ENCODE results near the gene YBEY. TPM values are rescaled to one million over a fixed set of nuclear protein-coding genes. Genes with fewer than 3 reads are reported as not detected.
"Not testable (repeated sequence)": the region's sequence is repeated elsewhere in the genome, so short reads cannot be mapped to it uniquely, and the experiment has no call there.

Gene YBEY
- total RNA-seq, 2 experiments from 2014 or later = 13.4 to 15.2 TPM

GRCh38 chr21:46308431-46308830 lies 22.3 kb downstream of the YBEY start:
- Mint-ChIP-seq H3K4me1 (ENCODE audit: low read depth) (no peaks in the 10 kb centered on the region), H3K27ac (no peak overlapping the region), H3K36me3 (ENCODE audit: low read depth) (peaks cover 52% of the 10 kb centered on the region), H3K4me3 (no peak overlapping the region), H3K9me3 (ENCODE audit: insufficient read depth) (no peaks in the 10 kb centered on the region), H3K27me3 (ENCODE audit: low read depth) (no peaks in the 10 kb centered on the region)
- ChIA-PET CTCF (no interaction called here), POLR2A (interaction anchor here (0.6 kb wide), 1 partner anchor 12 kb away, joined by 3 read pairs; no protein-coding TSS in a partner anchor)
- ATAC-seq (no peak), DNase-seq (no peak)

GRCh38 chr21:46310260-46310659 lies 24.1 kb downstream of the YBEY start:
- DNase-seq = not testable (repeated sequence)

GRCh38 chr21:46311568-46311967 lies 25.4 kb downstream of the YBEY start:
- no peak overlapping the region for H3K4me3 Mint-ChIP-seq
- POLR2A ChIA-PET = no interaction called here
- ATAC-seq = no peak
- peaks cover 56% of the 10 kb centered on the region for H3K36me3 Mint-ChIP-seq (ENCODE audit: low read depth)
- CTCF ChIA-PET = no interaction called here
- H3K27me3 Mint-ChIP-seq (ENCODE audit: low read depth) = no peaks in the 10 kb centered on the region
- no peaks in the 10 kb centered on the region for H3K9me3 Mint-ChIP-seq (ENCODE audit: insufficient read depth)
- no peak overlapping the region for H3K27ac Mint-ChIP-seq
- no peak for DNase-seq
- H3K4me1 Mint-ChIP-seq (ENCODE audit: low read depth) = no peaks in the 10 kb centered on the region

More at GRCh38 chr21:46310260-46310659, 24.1 kb downstream of the YBEY start:
- ATAC-seq; H3K27ac Mint-ChIP-seq; H3K4me1 Mint-ChIP-seq (ENCODE audit: low read depth); CTCF ChIA-PET; H3K9me3 Mint-ChIP-seq (ENCODE audit: insufficient read depth); H3K27me3 Mint-ChIP-seq (ENCODE audit: low read depth); H3K4me3 Mint-ChIP-seq: not testable (repeated sequence)
- POLR2A ChIA-PET = interaction anchor here (0.6 kb wide), 1 partner anchor 13 kb away, joined by 5 read pairs; no protein-coding TSS in a partner anchor
- peaks cover 50% of the 10 kb centered on the region for H3K36me3 Mint-ChIP-seq (ENCODE audit: low read depth)

- H3K4me3 Mint-ChIP-seq = no peak overlapping the region
- no peaks in the 10 kb centered on the region for H3K4me1 Mint-ChIP-seq (ENCODE audit: low read depth)
- ChIA-PET POLR2A (interaction anchor here (0.6 kb wide), 1 partner anchor 17 kb away, joined by 4 read pairs; no protein-coding TSS in a partner anchor), CTCF (no interaction called here)
- H3K36me3 Mint-ChIP-seq (ENCODE audit: low read depth) = peaks cover 49% of the 10 kb centered on the region
- H3K27me3 Mint-ChIP-seq (ENCODE audit: low read depth) = no peaks in the 10 kb centered on the region
- DNase-seq (no peak), ATAC-seq (no peak)
- no peaks in the 10 kb centered on the region for H3K9me3 Mint-ChIP-seq (ENCODE audit: insufficient read depth)
- no peak overlapping the region for H3K27ac Mint-ChIP-seq
Observed at GRCh38 chr21:46312949-46313348, 26.8 kb downstream of the YBEY start.

GRCh38 chr21:46314441-46315020 lies 28.4 kb downstream of the YBEY start:
- DNase-seq (no peak), ATAC-seq (no peak)
- Mint-ChIP-seq H3K27me3 (ENCODE audit: low read depth) (no peaks in the 10 kb centered on the region), H3K9me3 (ENCODE audit: insufficient read depth) (no peaks in the 10 kb centered on the region), H3K4me1 (ENCODE audit: low read depth) (peaks cover 6% of the 10 kb centered on the region), H3K36me3 (ENCODE audit: low read depth) (peaks cover 55% of the 10 kb centered on the region), H3K4me3 (no peak overlapping the region), H3K27ac (no peak overlapping the region)
- POLR2A ChIA-PET = no interaction called here
- CTCF ChIA-PET = no interaction called here

GRCh38 chr21:46316708-46317324 lies 30.7 kb downstream of the YBEY start:
- ChIA-PET POLR2A (interaction anchor here (0.6 kb wide), 1 partner anchor 32 kb away, joined by 4 read pairs; the partner anchor contains the start of gene MCM3AP), CTCF (no interaction called here)
- Mint-ChIP-seq H3K27ac (no peak overlapping the region), H3K4me3 (no peak overlapping the region), H3K4me1 (ENCODE audit: low read depth) (peaks cover 25% of the 10 kb centered on the region), H3K9me3 (ENCODE audit: insufficient read depth) (no peaks in the 10 kb centered on the region), H3K36me3 (ENCODE audit: low read depth) (peaks cover 59% of the 10 kb centered on the region), H3K27me3 (ENCODE audit: low read depth) (no peaks in the 10 kb centered on the region)
- DNase-seq (no peak), ATAC-seq (no peak)

- no peak overlapping the region for H3K27ac Mint-ChIP-seq
- no peak overlapping the region for H3K4me3 Mint-ChIP-seq
- DNase-seq (no peak), ATAC-seq (no peak)
- H3K4me1 Mint-ChIP-seq (ENCODE audit: low read depth) = peaks cover 28% of the 10 kb centered on the region
- peaks cover 63% of the 10 kb centered on the region for H3K36me3 Mint-ChIP-seq (ENCODE audit: low read depth)
- no peaks in the 10 kb centered on the region for H3K27me3 Mint-ChIP-seq (ENCODE audit: low read depth)
- POLR2A ChIA-PET = no interaction called here
- CTCF ChIA-PET = no interaction called here
- H3K9me3 Mint-ChIP-seq (ENCODE audit: insufficient read depth) = no peaks in the 10 kb centered on the region
Observed at GRCh38 chr21:46317710-46318463, 31.7 kb downstream of the YBEY start.

- Mint-ChIP-seq H3K9me3 (ENCODE audit: insufficient read depth) (no peaks in the 10 kb centered on the region), H3K36me3 (ENCODE audit: low read depth) (peaks cover 62% of the 10 kb centered on the region), H3K4me1 (ENCODE audit: low read depth) (peaks cover 28% of the 10 kb centered on the region), H3K27me3 (ENCODE audit: low read depth) (no peaks in the 10 kb centered on the region), H3K27ac (no peak overlapping the region), H3K4me3 (no peak overlapping the region)
- ChIA-PET CTCF (no interaction called here), POLR2A (no interaction called here)
- ATAC-seq (no peak), DNase-seq (no peak)
Observed at GRCh38 chr21:46318464-46318845, 32.3 kb downstream of the YBEY start.

GRCh38 chr21:46319186-46319585 lies 33.0 kb downstream of the YBEY start:
- Mint-ChIP-seq H3K9me3 (ENCODE audit: insufficient read depth) (no peaks in the 10 kb centered on the region), H3K27ac (no peak overlapping the region), H3K36me3 (ENCODE audit: low read depth) (peaks cover 57% of the 10 kb centered on the region), H3K4me3 (no peak overlapping the region), H3K27me3 (ENCODE audit: low read depth) (no peaks in the 10 kb centered on the region), H3K4me1 (ENCODE audit: low read depth) (peaks cover 28% of the 10 kb centered on the region)
- no peak for DNase-seq
- no peak for ATAC-seq
- POLR2A ChIA-PET = no interaction called here
- CTCF ChIA-PET = no interaction called here

- DNase-seq (no peak), ATAC-seq (no peak)
- no peaks in the 10 kb centered on the region for H3K27me3 Mint-ChIP-seq (ENCODE audit: low read depth)
- H3K27ac Mint-ChIP-seq = peak overlapping the region; percentile 49
- CTCF ChIA-PET = no interaction called here
- POLR2A ChIA-PET = no interaction called here
- peak overlapping the region; percentile 55 for H3K4me3 Mint-ChIP-seq
- peaks cover 55% of the 10 kb centered on the region for H3K36me3 Mint-ChIP-seq (ENCODE audit: low read depth)
- H3K4me1 Mint-ChIP-seq (ENCODE audit: low read depth) = peaks cover 30% of the 10 kb centered on the region
- H3K9me3 Mint-ChIP-seq (ENCODE audit: insufficient read depth) = no peaks in the 10 kb centered on the region
Observed at GRCh38 chr21:46320331-46320801, 34.2 kb downstream of the YBEY start.

- H3K4me3 Mint-ChIP-seq = peak overlapping the region; percentile 96
- DNase-seq (peak; percentile 41), ATAC-seq (no peak)
- H3K36me3 Mint-ChIP-seq (ENCODE audit: low read depth) = peaks cover 60% of the 10 kb centered on the region
- POLR2A ChIA-PET = interaction anchor here (0.6 to 1.4 kb wide), 11 partner anchors 12 to 314 kb away, joined by 3 to 8 read pairs (median 4); partner anchors contain the start of genes MCM3AP and YBEY
- peak overlapping the region; percentile 99 for H3K27ac Mint-ChIP-seq
- CTCF ChIA-PET = interaction anchor here (0.7 kb wide), 1 partner anchor 179 kb away, joined by 3 read pairs; no protein-coding TSS in a partner anchor
- H3K27me3 Mint-ChIP-seq (ENCODE audit: low read depth) = no peaks in the 10 kb centered on the region
- H3K9me3 Mint-ChIP-seq (ENCODE audit: insufficient read depth) = no peaks in the 10 kb centered on the region
- H3K4me1 Mint-ChIP-seq (ENCODE audit: low read depth) = peaks cover 45% of the 10 kb centered on the region
Observed at GRCh38 chr21:46322351-46323226, 36.4 kb downstream of the YBEY start.

All from activated CD8-positive, alpha-beta T cell treated with anti-CD3 and anti-CD28 coated beads, Interleukin-2, amount 10 ng/mL, durations not matched to agents 7 days and 5 days (primary cell).